NB4 (cell line): Measurements from ENCODE around the gene NME5.

ENCODE experiments used
- MYC ChIP-seq: IDR thresholded peaks from 2 replicates; pipeline ENCODE4 v1.6.1; 2011; ENCODE audit warnings: low read depth, low read length
- POLR2A ChIP-seq: IDR thresholded peaks from 2 replicates; pipeline ENCODE4 v1.6.1; 2011; ENCODE audit warnings: mild to moderate bottlenecking; ENCODE audit not compliant: insufficient read length; ENCODE audit errors: extremely low read depth
- TF ChIP-seq, protein P1 (sequence below): IDR thresholded peaks from one replicate; pipeline ENCODE4 v1.5.1; 2012; ENCODE audit warnings: low read depth, low read length
- TF ChIP-seq, protein P2 (sequence below): IDR thresholded peaks from 2 replicates; pipeline ENCODE4 v1.6.1; 2011; ENCODE audit warnings: low read depth, low read length

DNA sequence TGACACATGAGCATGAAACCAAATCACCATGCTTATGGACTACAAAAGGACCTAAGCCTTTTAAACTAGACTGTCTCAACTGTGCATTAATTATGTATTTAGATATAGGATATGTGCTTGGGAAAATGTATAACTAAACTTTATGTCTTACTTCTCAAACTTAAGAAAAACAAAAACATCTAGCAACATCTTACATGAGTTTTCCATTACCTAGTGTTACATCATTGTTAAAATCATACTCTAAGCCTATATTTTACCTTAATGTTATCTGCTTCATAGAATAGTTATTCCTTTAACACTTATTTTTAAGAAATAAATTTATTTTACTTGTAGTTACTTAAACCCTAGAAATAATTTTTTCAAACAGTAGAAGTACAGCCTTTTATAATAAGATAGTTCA lies 24.0 kb downstream of the NME5 start:
- TF ChIP-seq, protein P1, sequence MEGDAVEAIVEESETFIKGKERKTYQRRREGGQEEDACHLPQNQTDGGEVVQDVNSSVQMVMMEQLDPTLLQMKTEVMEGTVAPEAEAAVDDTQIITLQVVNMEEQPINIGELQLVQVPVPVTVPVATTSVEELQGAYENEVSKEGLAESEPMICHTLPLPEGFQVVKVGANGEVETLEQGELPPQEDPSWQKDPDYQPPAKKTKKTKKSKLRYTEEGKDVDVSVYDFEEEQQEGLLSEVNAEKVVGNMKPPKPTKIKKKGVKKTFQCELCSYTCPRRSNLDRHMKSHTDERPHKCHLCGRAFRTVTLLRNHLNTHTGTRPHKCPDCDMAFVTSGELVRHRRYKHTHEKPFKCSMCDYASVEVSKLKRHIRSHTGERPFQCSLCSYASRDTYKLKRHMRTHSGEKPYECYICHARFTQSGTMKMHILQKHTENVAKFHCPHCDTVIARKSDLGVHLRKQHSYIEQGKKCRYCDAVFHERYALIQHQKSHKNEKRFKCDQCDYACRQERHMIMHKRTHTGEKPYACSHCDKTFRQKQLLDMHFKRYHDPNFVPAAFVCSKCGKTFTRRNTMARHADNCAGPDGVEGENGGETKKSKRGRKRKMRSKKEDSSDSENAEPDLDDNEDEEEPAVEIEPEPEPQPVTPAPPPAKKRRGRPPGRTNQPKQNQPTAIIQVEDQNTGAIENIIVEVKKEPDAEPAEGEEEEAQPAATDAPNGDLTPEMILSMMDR = no peak
- TF ChIP-seq MYC = no peak
- TF ChIP-seq POLR2A = no peak
- TF ChIP-seq, protein P2, sequence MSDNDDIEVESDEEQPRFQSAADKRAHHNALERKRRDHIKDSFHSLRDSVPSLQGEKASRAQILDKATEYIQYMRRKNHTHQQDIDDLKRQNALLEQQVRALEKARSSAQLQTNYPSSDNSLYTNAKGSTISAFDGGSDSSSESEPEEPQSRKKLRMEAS = no peak
